Right ventricle myocardium superior (tissue), 1 donor: Measurements from ENCODE around the gene CAPN8. TPM values are rescaled to one million over a fixed set of nuclear protein-coding genes. Genes with fewer than 3 reads are reported as not detected.
A peak's percentile ranks its signal among the peaks of the same experiment; 100 is the strongest.

Source experiments
- ATAC-seq: fragments of 200-7000 bp; cut with Tn5 transposase; one replicate; pipeline ENCODE4 v1.9.1; 2020; ENCODE audit warnings: mild to moderate bottlenecking; ENCODE audit not compliant: poor library complexity
- DNase-seq: peaks from one replicate; pipeline ENCODE4 v3.0.0-alpha.2; 2020
- intact Hi-C: fragments of 100-400 bp; cut with DNase I; formaldehyde crosslinking; loops from one replicate; pipeline ENCODE4 v1.11.2; 2022
- total RNA-seq: library from RNA; stranded (reverse); fragmentation: NEBNext Ultra II Directional; extraction: Animal tissue kit (Norgen Biotek cat#: 25700); gene quantifications from one replicate; pipeline ENCODE4 v1.2.1, GENCODE V29; 2021
- donor health status: DM: no; HTN: yes; CAD: no; lungs with severe emphysema.

CAPN8 gene
- total RNA-seq, 1 donor from 2014 or later: not detected

- ATAC-seq (no peak), DNase-seq (no peak)
- intact Hi-C loops: no loop called here
Observed at GRCh38 chr1:223667484-223668182, 2.1 kb upstream of the CAPN8 start.

DNA sequence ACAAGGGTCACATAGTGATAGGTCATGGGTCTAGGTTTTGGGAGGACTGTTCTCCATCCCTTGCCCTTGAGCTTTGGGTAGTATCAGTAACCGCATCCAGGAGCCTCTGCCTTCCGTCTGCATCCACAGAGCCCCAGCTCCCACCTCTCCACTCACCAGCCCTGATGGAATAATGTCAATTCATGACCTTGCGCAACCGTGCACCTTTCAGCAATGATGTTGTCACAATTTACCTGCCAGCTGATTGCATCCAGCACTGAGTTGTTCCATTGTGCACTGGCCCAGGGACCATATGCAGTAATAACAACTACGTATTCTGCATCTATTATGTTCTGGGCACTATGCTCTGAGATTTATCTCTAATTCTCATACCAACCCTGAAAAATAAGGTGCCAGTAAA is 1.4 kb downstream of the CAPN8 start:
- DNase-seq (no peak), ATAC-seq (no peak)
- intact Hi-C loops: no loop called here

DNA sequence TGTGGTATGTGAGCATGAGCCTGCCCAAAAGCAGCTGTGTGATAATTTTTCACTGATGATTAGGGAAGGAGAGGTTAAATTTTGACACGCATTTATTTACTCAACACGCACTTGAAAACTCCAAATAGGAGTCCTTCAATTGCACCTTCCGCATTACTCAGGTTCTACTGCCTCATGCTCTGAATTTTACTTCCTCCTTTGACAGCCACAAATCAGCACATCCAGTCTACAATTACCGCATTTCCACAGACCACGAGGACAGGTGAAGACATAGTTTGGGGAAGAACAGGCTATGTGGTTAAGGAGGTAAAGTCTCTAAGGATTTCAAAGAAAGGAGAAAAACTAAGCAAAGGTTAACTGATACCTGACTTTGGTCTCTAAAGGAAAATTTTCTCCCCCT is 2.6 kb downstream of the CAPN8 start:
- intact Hi-C loops: no loop called here
- DNase-seq: no peak
- ATAC-seq: no peak

DNA sequence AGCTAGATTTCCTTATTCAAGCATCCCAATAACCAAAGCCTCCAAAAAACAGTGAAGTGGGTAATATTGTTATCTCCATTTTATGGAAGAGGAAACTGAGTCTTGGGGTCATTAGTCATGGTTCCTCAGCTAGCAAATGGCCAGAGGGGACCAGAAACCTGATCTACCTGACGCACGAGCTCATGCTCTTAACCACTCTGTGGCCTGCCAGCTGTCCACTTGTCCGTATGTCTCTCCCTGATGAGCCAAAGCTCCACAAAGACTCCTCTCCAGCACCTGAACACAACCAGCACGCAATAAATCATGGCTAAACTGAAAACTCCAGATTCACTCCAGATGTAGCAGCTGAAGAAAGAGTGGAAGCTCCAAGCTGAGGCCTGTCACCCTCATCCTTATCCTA is 5.8 kb downstream of the CAPN8 start:
- intact Hi-C loops: no loop called here
- DNase-seq (no peak), ATAC-seq (no peak)

DNA sequence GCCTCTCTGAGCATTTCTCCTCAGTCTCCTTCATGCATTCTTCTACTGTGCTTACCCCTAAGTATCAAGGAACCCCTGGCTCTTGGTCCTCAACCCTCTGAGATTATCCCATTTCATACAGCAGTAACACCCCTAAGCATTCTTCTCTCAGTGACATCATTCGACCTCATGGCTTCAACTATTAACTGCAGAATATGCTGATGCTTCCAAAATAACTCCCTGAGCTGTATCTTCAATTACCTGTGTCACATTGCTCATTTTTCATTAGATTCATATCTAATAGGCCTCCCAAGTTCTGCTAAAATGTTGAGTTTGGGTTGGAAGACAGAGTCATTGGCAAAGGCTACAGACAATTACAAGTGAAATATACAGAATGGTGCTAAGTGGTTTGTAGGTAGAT is 7.5 kb downstream of the CAPN8 start:
- no peak for ATAC-seq
- DNase-seq: no peak
- intact Hi-C loops: no loop called here

- intact Hi-C loops: no loop called here
- DNase-seq: no peak
- ATAC-seq: peak; percentile 16
Observed at GRCh38 chr1:223654083-223654482, 11.4 kb downstream of the CAPN8 start.

DNA sequence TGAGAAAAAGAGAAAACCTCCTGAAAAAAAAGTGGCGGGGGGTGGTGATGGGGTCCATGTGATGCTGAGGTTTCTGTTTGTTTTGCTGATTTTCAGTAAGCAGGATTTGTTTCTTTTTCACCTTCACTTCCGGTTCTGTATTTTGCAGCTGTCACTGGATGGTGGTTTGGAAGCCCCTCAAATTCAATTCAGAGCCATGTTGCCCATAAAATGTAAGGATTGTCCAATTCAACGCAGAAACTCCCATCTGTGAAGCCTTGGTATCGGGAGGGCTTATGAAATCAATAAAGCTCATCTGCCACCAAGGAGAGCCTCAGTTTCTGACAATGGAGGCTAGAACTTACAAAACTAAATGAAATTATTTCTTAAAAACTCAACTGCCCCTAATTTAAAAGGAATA is 12.1 kb downstream of the CAPN8 start:
- intact Hi-C loops: no loop called here
- ATAC-seq (no peak), DNase-seq (no peak)

DNA sequence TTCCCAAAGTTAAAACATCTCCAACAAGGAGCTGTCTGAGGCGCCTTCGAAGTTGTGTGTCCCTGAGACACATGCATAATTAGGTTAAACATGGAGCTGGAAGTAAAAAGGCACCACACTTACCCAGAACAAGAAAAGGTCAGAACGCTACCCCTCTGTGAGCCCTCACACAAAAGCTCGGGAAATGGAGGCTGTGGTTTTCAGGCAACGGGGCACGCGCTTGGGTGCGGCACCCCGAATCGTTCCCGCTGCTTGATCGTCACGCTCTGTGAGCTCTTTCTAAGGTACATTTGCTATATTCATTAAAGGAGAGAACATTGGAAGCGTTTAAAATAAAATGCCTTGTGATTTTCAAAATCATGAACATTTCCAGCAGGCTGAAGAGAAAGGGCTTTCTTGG is 12.5 kb downstream of the CAPN8 start:
- intact Hi-C loops: no loop called here
- no peak for DNase-seq
- ATAC-seq: no peak

DNA sequence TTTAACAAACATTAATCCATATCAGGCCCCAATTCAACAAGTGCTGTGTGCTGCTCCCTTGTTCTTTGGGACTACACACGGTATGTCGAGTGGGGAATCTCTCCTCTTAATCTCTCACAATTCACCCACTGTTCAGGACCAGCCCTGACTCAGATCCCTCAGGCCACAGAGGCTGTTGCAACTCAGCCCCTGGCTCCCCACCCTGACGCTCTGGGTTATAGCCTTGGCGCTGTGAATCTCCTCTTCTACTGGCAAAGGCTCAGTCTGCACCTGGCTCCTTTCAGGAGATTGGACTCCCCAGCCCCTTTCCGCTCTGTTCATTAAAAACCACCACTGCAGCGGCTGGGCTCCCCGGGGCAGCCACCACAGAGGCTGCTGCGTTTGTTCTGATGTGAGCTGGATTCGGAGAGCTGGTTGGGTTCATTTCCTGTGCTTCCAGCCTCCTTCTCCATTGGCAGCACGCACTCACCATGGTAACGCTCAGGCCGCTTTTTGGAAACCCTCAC is 13.0 kb downstream of the CAPN8 start:
- ATAC-seq (no peak), DNase-seq (no peak)
- intact Hi-C loops: no loop called here

- DNase-seq: no peak
- intact Hi-C loops: no loop called here
Observed at GRCh38 chr1:223651291-223651991, 14.1 kb downstream of the CAPN8 start.

GRCh38 chr1:223650465-223650864 is 15.0 kb downstream of the CAPN8 start:
- DNase-seq: no peak
- ATAC-seq: peak; percentile 83
- intact Hi-C loops: no loop called here

More at GRCh38 chr1:223651291-223651991, 14.1 kb downstream of the CAPN8 start:
- no peak for ATAC-seq

- no peak for ATAC-seq
- intact Hi-C loops: no loop called here
- DNase-seq: no peak
Observed at GRCh38 chr1:223649222-223649621, 16.3 kb downstream of the CAPN8 start.

- DNase-seq (no peak), ATAC-seq (no peak)
- intact Hi-C loops: no loop called here
Observed at GRCh38 chr1:223647249-223647648, 18.3 kb downstream of the CAPN8 start.

DNA sequence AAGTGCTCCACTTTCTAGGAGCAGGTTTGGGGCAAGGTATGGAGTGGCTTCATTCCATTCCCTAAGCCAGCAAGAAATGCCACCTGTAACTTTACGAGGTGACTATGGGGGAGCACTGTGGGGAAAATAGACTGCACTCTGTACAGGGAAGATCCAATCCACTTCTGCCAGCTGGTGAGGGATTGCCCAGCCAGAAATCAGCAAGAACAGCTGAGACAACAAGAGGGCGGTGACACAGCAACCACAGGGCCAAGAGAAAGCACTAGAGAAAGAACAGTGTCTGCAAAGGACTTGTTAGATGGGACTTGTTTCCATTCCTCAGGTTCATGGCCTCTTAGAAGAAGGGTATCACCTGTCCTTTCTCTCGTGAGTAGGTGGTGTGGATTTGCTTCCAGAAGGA is 19.6 kb downstream of the CAPN8 start:
- intact Hi-C loops: no loop called here
- ATAC-seq: no peak

GRCh38 chr1:223642237-223642636 is 23.3 kb downstream of the CAPN8 start:
- no peak for ATAC-seq

More for the DNA sequence above, 19.6 kb downstream of the CAPN8 start:
- DNase-seq: no peak

DNA sequence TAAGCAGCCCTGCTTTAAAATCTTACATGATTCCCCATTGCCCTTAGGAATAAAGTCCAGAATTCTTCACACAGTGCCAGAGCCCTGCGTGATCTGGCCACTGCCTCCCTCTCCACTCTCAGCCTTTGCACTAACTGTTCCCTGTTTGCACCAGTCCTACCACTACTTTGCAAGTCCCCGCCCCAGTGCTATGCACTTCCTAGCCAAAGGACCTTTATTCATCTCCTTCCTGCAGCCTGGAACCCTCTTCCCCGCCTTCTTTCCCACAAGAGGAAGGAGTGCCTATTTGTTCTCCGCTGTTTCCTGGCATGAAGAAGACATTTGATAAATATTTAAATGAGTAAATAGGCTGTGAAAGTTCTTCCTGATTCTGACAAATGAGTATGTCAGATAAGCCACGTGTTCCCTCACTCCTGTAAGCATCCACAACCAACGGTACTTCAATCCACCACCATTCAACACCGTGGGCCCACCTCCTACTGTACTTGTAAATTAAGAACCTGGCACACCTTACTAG is 23.9 kb downstream of the CAPN8 start:
- no peak for DNase-seq
- no peak for ATAC-seq
- intact Hi-C loops: no loop called here

More at GRCh38 chr1:223642237-223642636, 23.3 kb downstream of the CAPN8 start:
- DNase-seq: no peak
- intact Hi-C loops: no loop called here

GRCh38 chr1:223639331-223639749 is 26.2 kb downstream of the CAPN8 start:
- ATAC-seq (no peak), DNase-seq (no peak)
- intact Hi-C loops: no loop called here

DNA sequence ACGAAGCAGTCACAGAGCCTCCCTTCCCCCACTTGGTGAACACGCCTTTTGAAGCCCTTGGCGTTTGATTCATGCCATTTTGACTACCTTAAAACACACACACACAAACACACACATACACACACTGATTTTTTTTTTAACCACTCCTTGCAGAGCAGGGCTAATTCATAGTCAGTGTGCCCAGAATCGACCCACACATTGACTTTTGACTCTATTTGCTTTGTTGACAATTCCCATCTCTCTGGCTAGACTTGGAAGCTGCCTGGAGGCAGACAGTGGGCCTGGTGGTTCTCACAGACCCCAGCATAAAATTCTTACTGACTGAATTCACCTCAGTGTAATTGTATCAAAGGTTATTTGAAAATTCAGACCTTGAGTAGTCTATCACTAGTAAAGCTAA is 30.3 kb downstream of the CAPN8 start:
- no peak for ATAC-seq
- no peak for DNase-seq
- intact Hi-C loops: no loop called here

DNA sequence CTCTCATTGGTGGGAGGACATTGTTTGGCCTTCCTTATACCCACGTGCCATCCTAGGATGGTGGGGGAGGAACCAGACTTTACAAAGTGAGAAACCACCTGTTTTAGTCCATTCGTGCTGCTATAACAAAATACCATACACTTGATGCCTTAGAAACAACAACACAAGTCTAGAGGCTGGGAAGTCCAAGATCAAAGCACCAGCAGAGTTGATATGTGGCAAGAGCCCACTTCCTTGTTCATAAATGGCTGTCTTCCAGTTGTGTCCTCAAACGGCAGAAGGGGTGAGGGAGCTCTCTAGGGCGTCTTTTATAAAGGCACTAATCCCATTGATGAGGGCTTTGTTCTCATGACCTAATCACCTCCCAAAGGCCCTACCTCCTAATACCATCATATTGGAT is 31.1 kb downstream of the CAPN8 start:
- intact Hi-C loops: no loop called here
- no peak for DNase-seq

GRCh38 chr1:223631956-223632355 is 33.5 kb downstream of the CAPN8 start:
- intact Hi-C loops: no loop called here
- no peak for DNase-seq

More for the DNA sequence above, 31.1 kb downstream of the CAPN8 start:
- no peak for ATAC-seq

More at GRCh38 chr1:223631956-223632355, 33.5 kb downstream of the CAPN8 start:
- ATAC-seq: no peak
